CD4-positive, alpha-beta memory T cell (primary cell): ENCODE measurements around the gene GIMAP5. TPM values are rescaled to one million over a fixed set of nuclear protein-coding genes. Genes with fewer than 3 reads are reported as not detected.

Experiments
- CTCF ChIA-PET: fragments of 350-600 bp; sonication (Branson Sonifier 250); formaldehyde crosslinking; loops from one replicate; lab custom pipeline; 2021; ENCODE audit warnings: inconsistent platforms; ENCODE audit not compliant: partially characterized antibody; lab: Charles Lee
- POLR2A ChIA-PET: fragments of 350-600 bp; sonication (Branson Sonifier 250); formaldehyde crosslinking; loops from one replicate; lab custom pipeline; 2021; ENCODE audit not compliant: partially characterized antibody; lab: Charles Lee
- DNase-seq, 5 donors: peaks; one replicate each; pipeline versions ENCODE4 v3.0.0 to v3.0.0-alpha.2; 2020 to 2022; ENCODE audit warnings: mixed read lengths in 1 of 5
- H3K27ac ChIP-seq: one replicate; pipeline ENCODE4 v1.7.0; 2013; ENCODE audit warnings: low read depth, low read length
- H3K27me3 ChIP-seq: 2 replicates; pipeline ENCODE4 v1.7.0; 2013; ENCODE audit warnings: mild to moderate bottlenecking, low read length, moderate library complexity; ENCODE audit not compliant: insufficient read depth
- H3K36me3 ChIP-seq: 2 replicates; pipeline ENCODE4 v1.7.0; 2013; ENCODE audit warnings: mild to moderate bottlenecking, low read length, moderate library complexity; ENCODE audit not compliant: insufficient read depth
- H3K4me1 ChIP-seq: 2 replicates; pipeline ENCODE4 v1.7.0; 2013; ENCODE audit warnings: mild to moderate bottlenecking, low read length, moderate library complexity; ENCODE audit not compliant: insufficient read depth
- H3K4me3 ChIP-seq, 2 donors: one replicate each; pipeline ENCODE4 v1.7.0; 2013; ENCODE audit warnings: low read length in 2 of 2, mild to moderate bottlenecking in 1 of 2
- H3K9me3 ChIP-seq, 2 donors: one replicate each; pipeline ENCODE4 v1.7.0; 2013; ENCODE audit warnings: low read length in 2 of 2, control low read depth in 1 of 2; ENCODE audit not compliant: control insufficient read depth in 1 of 2
- H3K27ac Mint-ChIP-seq, 7 donors: one replicate each; pipeline ENCODE4 v1.8.0; 2020 to 2021; ENCODE audit warnings: mixed read lengths in 7 of 7, mild to moderate bottlenecking in 6 of 7, inconsistent platforms in 3 of 7, moderate library complexity in 3 of 7
- H3K27me3 Mint-ChIP-seq, 2 donors: one replicate each; pipeline ENCODE4 v1.8.0; 2020 to 2021; ENCODE audit warnings: mixed read lengths in 2 of 2
- H3K36me3 Mint-ChIP-seq, 2 donors: one replicate each; pipeline ENCODE4 v1.8.0; 2020 to 2021; ENCODE audit warnings: mixed read lengths in 2 of 2, inconsistent platforms in 1 of 2, mild to moderate bottlenecking in 1 of 2
- H3K4me1 Mint-ChIP-seq, 4 donors: one replicate each; pipeline ENCODE4 v1.8.0; 2020 to 2021; ENCODE audit warnings: mixed read lengths in 4 of 4, mild to moderate bottlenecking in 1 of 4
- H3K4me3 Mint-ChIP-seq, 8 donors: one replicate each; pipeline ENCODE4 v1.8.0; 2020 to 2021; ENCODE audit warnings: mixed read lengths in 8 of 8, mild to moderate bottlenecking in 7 of 8, moderate library complexity in 6 of 8, inconsistent platforms in 3 of 8
- H3K9me3 Mint-ChIP-seq, 8 donors: one replicate each; pipeline ENCODE4 v1.8.0; 2020 to 2021; ENCODE audit warnings: mixed read lengths in 8 of 8, mild to moderate bottlenecking in 5 of 8, inconsistent platforms in 3 of 8, moderate library complexity in 1 of 8
- intact Hi-C: fragments of 100-400 bp; cut with micrococcal nuclease; formaldehyde crosslinking; loops from one replicate; pipeline ENCODE4 v1.15.1; 2023
- polyA plus RNA-seq, 2 donors: library from polyadenylated mRNA; unstranded; fragments of 300-500 nt; fragmentation: Illumina TruSeq; gene quantifications; one replicate each; pipeline ENCODE4 v1.2.3, GENCODE V29; 2021
- total RNA-seq, 2 experiments: library from RNA; stranded (reverse); gene quantifications; one replicate each; pipeline ENCODE4 v1.2.3, GENCODE V29; 2021

The GIMAP5 gene
- total RNA-seq: 100 to 1,000 TPM; 296 to 297 TPM
- polyA plus RNA-seq: 100 to 1,000 TPM; 415 to 679 TPM

DNA sequence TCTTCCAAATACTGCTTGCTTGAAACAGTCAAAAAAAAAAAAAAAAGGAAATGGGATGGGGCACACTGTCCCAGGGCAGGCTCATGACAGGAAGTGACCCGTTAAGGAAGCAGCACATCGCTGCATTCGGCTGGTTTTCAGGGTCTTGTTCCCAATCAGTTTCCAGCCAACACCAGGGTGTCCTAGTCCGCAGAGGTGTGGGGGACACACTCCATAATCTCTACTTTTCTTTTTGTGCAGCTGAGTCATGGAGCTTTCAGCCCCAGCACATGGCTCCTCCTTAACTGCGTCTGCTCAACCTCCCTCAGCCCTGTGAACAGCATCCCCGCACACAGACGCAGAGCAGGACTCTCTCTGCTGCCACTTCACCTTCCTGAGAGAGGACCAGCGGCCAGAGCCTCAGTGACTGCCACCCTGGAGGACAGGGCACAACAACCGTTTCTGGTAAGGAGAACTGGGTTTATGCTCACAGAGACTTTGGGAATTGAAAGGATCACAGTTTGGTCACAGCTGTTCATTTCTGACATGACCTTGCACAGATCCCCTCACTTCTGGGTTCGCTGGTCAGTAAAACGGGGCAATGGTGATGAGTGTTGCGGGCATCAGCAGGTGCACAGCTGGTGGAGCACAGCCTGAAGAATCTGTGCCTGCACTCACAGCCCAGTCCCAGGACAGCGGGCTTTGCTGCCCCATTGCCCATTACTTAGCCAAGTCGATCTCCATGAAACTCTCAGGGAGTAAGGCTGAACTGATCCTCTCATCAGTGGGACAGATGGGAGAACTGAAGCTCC is at the start of gene GIMAP5:
Gene GIMAP5, plus strand, starts transcription at position 154 of the 791 bp plus-strand sequence. CDS start 3,467 bp downstream, outside the sequence.
- peak in 4 of 5 donors; percentile 58 to 74 (median 61) for DNase-seq
- Mint-ChIP-seq H3K9me3 (peaks cover 0 to 9% (median 0%) of the 10 kb centered on the region in 8 donors), H3K4me1 (peaks cover 55 to 94% (median 64%) of the 10 kb centered on the region in 4 donors), H3K27ac (peak within 1 kb of the TSS; percentile 86 to 98 (median 96)), H3K36me3 (peaks cover 49 to 51% of the 10 kb centered on the region in 2 donors), H3K27me3 (no peaks in the 10 kb centered on the region), H3K4me3 (peak within 1 kb of the TSS; percentile 92 to 100 (median 98))
- POLR2A ChIA-PET: interaction anchor here (0.7 to 26.3 kb wide), 40 partner anchors 8 to 332 kb away, joined by 3 to 593 read pairs (median 8); partner anchors contain the start of genes GIMAP1, GIMAP2, GIMAP4 and GIMAP6
- H3K27me3 ChIP-seq: no peaks in the 10 kb centered on the region
- no peaks in the 10 kb centered on the region for H3K9me3 ChIP-seq
- peaks cover 27% of the 10 kb centered on the region for H3K36me3 ChIP-seq
- CTCF ChIA-PET: interaction anchor here (0.8 to 3.3 kb wide), 13 partner anchors 14 to 289 kb away, joined by 3 to 26 read pairs (median 3); partner anchors contain the start of genes GIMAP1 and GIMAP6
- peak within 1 kb of the TSS; percentile 81 to 82 for H3K4me3 ChIP-seq
- peaks cover 64% of the 10 kb centered on the region for H3K4me1 ChIP-seq
- intact Hi-C loops: loop anchor here (1.0 to 5.0 kb wide), 6 partner anchors 17 to 287 kb away; partner anchors contain the start of genes GIMAP1, GIMAP2, GIMAP6 and GIMAP8
- peak within 1 kb of the TSS; percentile 83 for H3K27ac ChIP-seq

DNA sequence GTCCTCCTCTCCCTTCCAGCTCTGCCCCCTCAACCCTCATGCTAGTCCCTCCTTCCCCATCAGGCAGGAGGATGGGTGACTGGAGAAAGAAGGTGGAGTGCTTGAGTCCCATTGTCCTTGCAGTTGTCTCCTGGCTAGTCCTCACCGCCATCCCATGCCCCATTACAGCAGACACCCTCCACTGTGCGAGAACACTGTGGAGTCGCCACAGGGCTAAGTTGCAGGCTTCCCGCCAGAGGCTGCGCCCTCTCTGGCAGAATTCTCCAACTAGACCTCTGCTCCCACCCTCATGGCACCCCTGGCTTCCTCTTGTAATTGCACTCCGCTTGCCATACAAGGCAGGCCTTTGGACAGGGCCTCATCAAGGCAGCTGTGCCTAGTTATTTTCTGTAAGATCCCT is 48.6 kb upstream of the GIMAP5 start:
- H3K4me1 Mint-ChIP-seq: peaks cover 45 to 81% (median 64%) of the 10 kb centered on the region in 4 donors
- CTCF ChIA-PET: interaction anchor here (0.8 to 6.8 kb wide), 2 partner anchors 28 to 71 kb away, joined by 3 to 29 read pairs; partner anchors contain the start of gene GIMAP1
- H3K4me3 ChIP-seq: peak overlapping the region; percentile 33 to 46

DNA sequence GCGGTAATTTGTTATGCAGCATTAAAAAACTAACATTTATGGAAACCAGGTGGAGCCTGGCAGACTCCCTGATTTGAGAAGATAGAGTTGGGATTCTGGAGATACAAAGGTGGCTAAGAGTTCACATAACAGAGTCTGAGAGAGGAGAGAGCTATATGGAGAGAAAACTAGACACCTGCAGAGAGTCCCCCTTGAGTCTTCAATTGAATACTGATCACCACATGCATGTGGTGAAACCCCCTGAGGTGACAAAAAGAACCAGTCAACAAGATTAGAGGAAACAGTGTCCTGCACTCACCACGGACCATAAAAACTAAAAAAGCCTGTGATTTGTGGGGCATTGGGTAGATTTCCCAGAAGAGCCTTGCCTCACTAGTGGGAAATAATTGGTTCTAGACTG is 41.6 kb upstream of the GIMAP5 start:
- peaks cover 6% of the 10 kb centered on the region for H3K4me1 ChIP-seq
- intact Hi-C loops: no loop called here
- no peak overlapping the region for H3K27ac ChIP-seq
- peaks cover 15 to 70% of the 10 kb centered on the region in 2 donors for H3K9me3 ChIP-seq
- DNase-seq: no peak
- peaks cover 17% of the 10 kb centered on the region for H3K36me3 ChIP-seq
- ChIA-PET CTCF (interaction anchor here (1.0 to 1.7 kb wide), 2 partner anchors 9 to 21 kb away, joined by 3 read pairs; partner anchors contain the start of gene GIMAP1), POLR2A (interaction anchor here (1.1 to 11.6 kb wide), 10 partner anchors 8 to 245 kb away, joined by 3 to 136 read pairs (median 8); partner anchors contain the start of genes GIMAP1, GIMAP2, GIMAP4 and GIMAP6)
- no peaks in the 10 kb centered on the region for H3K27me3 ChIP-seq
- peaks cover 5 to 20% (median 13%) of the 10 kb centered on the region in 4 donors for H3K4me1 Mint-ChIP-seq
- H3K9me3 Mint-ChIP-seq: peaks cover 7 to 94% (median 87%) of the 10 kb centered on the region in 8 donors
- H3K4me3 ChIP-seq: no peak overlapping the region
- peaks cover 49 to 66% of the 10 kb centered on the region in 2 donors for H3K36me3 Mint-ChIP-seq
- peak overlapping the region in 2 of 8 donors; percentile 57 for H3K4me3 Mint-ChIP-seq
- H3K27ac Mint-ChIP-seq: peak overlapping the region in 1 of 7 donors; percentile 4
- no peaks in the 10 kb centered on the region for H3K27me3 Mint-ChIP-seq

More for the DNA sequence above, 48.6 kb upstream of the GIMAP5 start:
- Mint-ChIP-seq H3K27ac (peak overlapping the region; percentile 78 to 99 (median 96)), H3K27me3 (no peaks in the 10 kb centered on the region), H3K4me3 (peak overlapping the region; percentile 94 to 99 (median 98)), H3K9me3 (peaks cover 9 to 72% (median 62%) of the 10 kb centered on the region in 8 donors), H3K36me3 (peaks cover 75 to 78% of the 10 kb centered on the region in 2 donors)
- Histone ChIP-seq H3K27ac (no peak overlapping the region), H3K9me3 (peaks cover 9 to 41% of the 10 kb centered on the region in 2 donors), H3K36me3 (peaks cover 41% of the 10 kb centered on the region), H3K27me3 (no peaks in the 10 kb centered on the region), H3K4me1 (peaks cover 61% of the 10 kb centered on the region)
- intact Hi-C loops: loop anchor here (5.0 kb wide), 3 partner anchors 49 to 171 kb away; partner anchors contain the start of genes GIMAP5 and GIMAP6
- DNase-seq: no peak
- POLR2A ChIA-PET: interaction anchor here (0.7 to 9.6 kb wide), 13 partner anchors 11 to 236 kb away, joined by 3 to 167 read pairs (median 32); partner anchors contain the start of genes GIMAP1, GIMAP4, GIMAP5 and GIMAP6

DNA sequence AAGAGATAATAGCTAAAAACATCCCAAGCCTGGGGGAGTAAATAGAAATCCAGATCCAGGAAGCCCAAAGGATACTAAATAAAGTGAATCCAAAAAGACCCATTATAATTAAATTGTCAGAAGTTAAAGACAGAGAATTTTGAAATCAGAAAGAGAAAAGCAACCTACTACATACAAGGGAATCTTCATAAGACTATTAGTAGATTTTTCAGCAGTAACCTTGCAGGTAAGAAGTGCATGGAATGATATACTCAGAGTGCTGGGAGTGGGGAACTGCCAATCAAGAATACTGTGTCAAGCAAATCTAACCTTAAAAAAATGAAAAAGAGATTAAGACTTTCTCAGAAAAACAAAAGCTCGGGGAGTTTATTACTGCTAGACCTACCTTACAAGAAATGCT is 34.0 kb upstream of the GIMAP5 start:
- ChIA-PET POLR2A (interaction anchor here (0.7 to 11.6 kb wide), 12 partner anchors 8 to 318 kb away, joined by 3 to 136 read pairs (median 3); partner anchors contain the start of genes GIMAP1 and GIMAP2), CTCF (interaction anchor here (1.1 to 6.8 kb wide), 2 partner anchors 9 to 13 kb away, joined by 3 to 31 read pairs; partner anchors contain the start of gene GIMAP1)
- no peak overlapping the region for H3K27ac ChIP-seq
- peaks cover 5 to 15% (median 9%) of the 10 kb centered on the region in 4 donors for H3K4me1 Mint-ChIP-seq
- intact Hi-C loops: no loop called here
- no peaks in the 10 kb centered on the region for H3K27me3 Mint-ChIP-seq
- H3K27ac Mint-ChIP-seq: no peak overlapping the region
- H3K9me3 ChIP-seq: peaks cover 6 to 39% of the 10 kb centered on the region in 2 donors
- no peaks in the 10 kb centered on the region for H3K36me3 ChIP-seq
- no peaks in the 10 kb centered on the region for H3K27me3 ChIP-seq
- H3K4me3 Mint-ChIP-seq: peak overlapping the region in 1 of 8 donors; percentile 4
- no peak overlapping the region for H3K4me3 ChIP-seq
- no peak for DNase-seq
- H3K9me3 Mint-ChIP-seq: peaks cover 7 to 93% (median 83%) of the 10 kb centered on the region in 8 donors
- peaks cover 52 to 55% of the 10 kb centered on the region in 2 donors for H3K36me3 Mint-ChIP-seq
- H3K4me1 ChIP-seq: no peaks in the 10 kb centered on the region

DNA sequence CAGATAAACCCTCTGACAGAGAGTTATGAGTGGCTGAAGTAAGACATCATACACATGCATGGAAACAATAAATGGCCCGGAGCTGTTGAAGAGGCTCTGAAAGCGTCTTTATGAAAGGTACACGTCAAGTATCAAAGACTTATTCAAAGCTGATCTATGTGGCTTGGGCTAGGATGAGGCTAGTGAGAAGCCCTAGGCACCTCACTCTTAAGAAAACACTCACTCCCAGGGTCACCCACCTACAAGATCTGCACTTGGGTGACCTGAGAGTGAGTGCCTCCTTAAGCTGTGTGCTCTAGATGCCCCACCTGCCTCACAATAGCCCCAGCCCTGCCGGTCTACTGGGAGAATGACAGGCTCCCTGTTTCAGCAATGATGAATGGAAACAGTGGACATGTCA is 21.9 kb upstream of the GIMAP5 start:
- H3K36me3 Mint-ChIP-seq: peaks cover 44 to 54% of the 10 kb centered on the region in 2 donors
- peak in 1 of 5 donors; percentile 36 for DNase-seq
- intact Hi-C loops: loop anchor here (5.0 kb wide), 1 partner anchor 48 kb away; no protein-coding TSS in a partner anchor
- H3K4me1 Mint-ChIP-seq: peaks cover 41 to 73% (median 58%) of the 10 kb centered on the region in 4 donors
- Histone ChIP-seq H3K9me3 (no peaks in the 10 kb centered on the region), H3K27me3 (no peaks in the 10 kb centered on the region), H3K36me3 (peaks cover 20% of the 10 kb centered on the region), H3K4me3 (peak overlapping the region; percentile 53 to 74), H3K27ac (peak overlapping the region; percentile 74), H3K4me1 (peaks cover 45% of the 10 kb centered on the region)
- H3K27me3 Mint-ChIP-seq: no peaks in the 10 kb centered on the region
- H3K9me3 Mint-ChIP-seq: peaks cover 0 to 32% (median 22%) of the 10 kb centered on the region in 8 donors
- ChIA-PET POLR2A (interaction anchor here (0.8 to 26.3 kb wide), 35 partner anchors 9 to 338 kb away, joined by 3 to 593 read pairs (median 12); partner anchors contain the start of genes GIMAP2, GIMAP4, GIMAP5 and GIMAP6), CTCF (interaction anchor here (1.0 to 5.0 kb wide), 19 partner anchors 13 to 277 kb away, joined by 3 to 31 read pairs (median 7); partner anchors contain the start of genes GIMAP2, GIMAP4, GIMAP5 and GIMAP6)
- peak overlapping the region; percentile 94 to 100 (median 98) for H3K4me3 Mint-ChIP-seq
- peak overlapping the region; percentile 88 to 98 (median 97) for H3K27ac Mint-ChIP-seq

DNA sequence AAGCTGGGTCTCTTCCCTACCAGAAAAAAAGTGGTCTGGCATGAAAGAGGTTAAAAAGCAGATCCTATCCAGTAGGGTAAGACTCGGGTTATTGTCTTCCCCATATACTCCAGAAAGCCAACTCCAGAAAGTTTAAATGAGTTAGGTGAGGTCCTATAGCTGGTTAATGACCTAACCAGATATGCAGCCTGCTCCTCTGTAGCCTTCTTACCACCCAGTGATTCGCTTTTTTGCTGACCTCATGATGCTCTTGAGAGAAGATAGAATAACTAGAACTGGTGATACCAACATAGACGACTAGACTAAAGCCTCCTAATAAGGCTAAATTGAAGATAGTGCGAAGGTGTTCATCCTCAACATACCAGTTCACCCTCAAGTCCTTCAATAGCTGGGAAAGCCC is 21.5 kb upstream of the GIMAP5 start:
- Histone ChIP-seq H3K36me3 (peaks cover 24% of the 10 kb centered on the region), H3K27me3 (no peaks in the 10 kb centered on the region), H3K9me3 (no peaks in the 10 kb centered on the region), H3K4me3 (peak overlapping the region; percentile 53 to 74), H3K4me1 (peaks cover 50% of the 10 kb centered on the region), H3K27ac (peak overlapping the region; percentile 74)
- H3K4me3 Mint-ChIP-seq: peak overlapping the region; percentile 94 to 100 (median 98)
- peaks cover 42 to 73% (median 60%) of the 10 kb centered on the region in 4 donors for H3K4me1 Mint-ChIP-seq
- no peaks in the 10 kb centered on the region for H3K27me3 Mint-ChIP-seq
- peaks cover 49 to 57% of the 10 kb centered on the region in 2 donors for H3K36me3 Mint-ChIP-seq
- CTCF ChIA-PET: interaction anchor here (0.7 to 5.0 kb wide), 25 partner anchors 14 to 277 kb away, joined by 3 to 31 read pairs (median 6); partner anchors contain the start of genes GIMAP2, GIMAP4, GIMAP5 and GIMAP6
- intact Hi-C loops: loop anchor here (1.0 to 5.0 kb wide), 6 partner anchors 22 to 264 kb away; partner anchors contain the start of genes GIMAP2 and GIMAP5
- H3K9me3 Mint-ChIP-seq: peaks cover 0 to 33% (median 21%) of the 10 kb centered on the region in 8 donors
- POLR2A ChIA-PET: interaction anchor here (0.8 to 26.3 kb wide), 44 partner anchors 9 to 338 kb away, joined by 3 to 593 read pairs (median 8); partner anchors contain the start of genes GIMAP2, GIMAP4, GIMAP5 and GIMAP6
- peak overlapping the region; percentile 88 to 98 (median 97) for H3K27ac Mint-ChIP-seq
- DNase-seq: no peak
